ENCODE measurements around the gene PRKCQ.
"Not testable (repeated sequence)": the region's sequence is repeated elsewhere in the genome, so short reads cannot be mapped to it uniquely, and the experiment has no call there.

Gene PRKCQ

DNA sequence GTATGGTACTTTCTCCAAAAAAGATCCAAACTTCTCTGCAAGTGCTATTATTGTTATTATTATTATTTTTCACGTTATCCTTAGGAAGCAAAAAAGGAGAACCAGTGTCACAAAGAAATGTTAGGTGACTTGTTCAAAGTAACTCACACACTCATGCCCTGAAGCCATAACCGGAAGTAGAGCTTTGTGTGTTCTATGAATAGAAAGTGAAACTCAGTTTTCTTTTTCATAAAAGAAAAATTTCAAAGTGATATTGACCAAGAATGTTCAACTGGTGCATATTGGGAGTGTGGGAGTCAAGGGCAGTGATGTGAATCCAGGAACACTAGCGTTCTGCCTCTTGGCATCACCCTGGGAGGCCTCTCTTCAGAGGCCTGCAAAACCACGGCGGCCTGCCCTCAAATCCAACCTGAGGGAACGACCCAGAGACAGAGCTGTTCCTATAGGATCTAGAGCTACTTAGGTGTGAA, 106.1 kb downstream of the PRKCQ start:
- DNase-seq (ENCODE audit: low read depth) = no peak
- TF ChIP-seq, protein P1, sequence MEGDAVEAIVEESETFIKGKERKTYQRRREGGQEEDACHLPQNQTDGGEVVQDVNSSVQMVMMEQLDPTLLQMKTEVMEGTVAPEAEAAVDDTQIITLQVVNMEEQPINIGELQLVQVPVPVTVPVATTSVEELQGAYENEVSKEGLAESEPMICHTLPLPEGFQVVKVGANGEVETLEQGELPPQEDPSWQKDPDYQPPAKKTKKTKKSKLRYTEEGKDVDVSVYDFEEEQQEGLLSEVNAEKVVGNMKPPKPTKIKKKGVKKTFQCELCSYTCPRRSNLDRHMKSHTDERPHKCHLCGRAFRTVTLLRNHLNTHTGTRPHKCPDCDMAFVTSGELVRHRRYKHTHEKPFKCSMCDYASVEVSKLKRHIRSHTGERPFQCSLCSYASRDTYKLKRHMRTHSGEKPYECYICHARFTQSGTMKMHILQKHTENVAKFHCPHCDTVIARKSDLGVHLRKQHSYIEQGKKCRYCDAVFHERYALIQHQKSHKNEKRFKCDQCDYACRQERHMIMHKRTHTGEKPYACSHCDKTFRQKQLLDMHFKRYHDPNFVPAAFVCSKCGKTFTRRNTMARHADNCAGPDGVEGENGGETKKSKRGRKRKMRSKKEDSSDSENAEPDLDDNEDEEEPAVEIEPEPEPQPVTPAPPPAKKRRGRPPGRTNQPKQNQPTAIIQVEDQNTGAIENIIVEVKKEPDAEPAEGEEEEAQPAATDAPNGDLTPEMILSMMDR (conservative IDR thresholded peaks at IDR 0.05; ENCODE audit: low read length) = no peak
- H3K4me3 ChIP-seq (ENCODE audit: low read length) = no peak overlapping the region

DNA sequence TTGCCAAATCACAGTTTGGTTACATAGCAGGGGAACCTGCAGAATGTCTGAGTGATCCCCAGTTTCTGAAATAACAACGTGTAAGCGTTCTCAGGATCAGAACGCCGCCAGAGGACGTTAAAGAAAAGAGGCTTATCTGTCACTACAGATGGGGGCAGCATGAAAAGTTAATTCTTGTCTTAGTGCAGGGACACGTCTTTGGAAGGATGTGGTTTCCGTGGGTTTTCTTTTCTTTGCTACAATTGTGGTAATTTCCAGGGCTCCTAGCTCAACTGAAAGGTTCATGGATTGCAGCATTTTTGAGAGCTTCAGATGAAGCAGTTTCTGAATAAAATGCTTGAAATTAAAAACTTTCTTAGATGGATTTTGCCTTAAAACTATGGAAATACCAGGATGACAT, 106.6 kb downstream of the PRKCQ start:
- no peak for DNase-seq (ENCODE audit: low read depth)
- TF ChIP-seq, protein P1 (conservative IDR thresholded peaks at IDR 0.05; ENCODE audit: low read length) = no peak
- H3K4me3 ChIP-seq (ENCODE audit: low read length) = no peak overlapping the region

DNA sequence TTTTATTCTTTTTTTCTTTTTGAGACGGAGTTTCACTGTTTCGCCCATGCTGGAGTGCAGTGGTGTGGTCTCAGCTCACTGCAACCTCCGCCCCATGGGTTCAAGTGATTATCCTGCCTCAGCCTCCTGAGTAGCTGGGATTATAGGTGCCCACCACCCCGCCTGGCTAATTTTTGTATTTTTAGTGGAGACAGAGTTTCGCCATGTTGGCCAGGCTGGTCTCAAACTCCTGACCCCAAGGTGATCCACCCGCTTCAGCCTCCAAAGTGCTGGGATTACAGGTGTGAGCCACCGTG, 107.4 kb downstream of the PRKCQ start:
- H3K4me3 ChIP-seq (ENCODE audit: low read length); DNase-seq (ENCODE audit: low read depth): not testable (repeated sequence)

DNA sequence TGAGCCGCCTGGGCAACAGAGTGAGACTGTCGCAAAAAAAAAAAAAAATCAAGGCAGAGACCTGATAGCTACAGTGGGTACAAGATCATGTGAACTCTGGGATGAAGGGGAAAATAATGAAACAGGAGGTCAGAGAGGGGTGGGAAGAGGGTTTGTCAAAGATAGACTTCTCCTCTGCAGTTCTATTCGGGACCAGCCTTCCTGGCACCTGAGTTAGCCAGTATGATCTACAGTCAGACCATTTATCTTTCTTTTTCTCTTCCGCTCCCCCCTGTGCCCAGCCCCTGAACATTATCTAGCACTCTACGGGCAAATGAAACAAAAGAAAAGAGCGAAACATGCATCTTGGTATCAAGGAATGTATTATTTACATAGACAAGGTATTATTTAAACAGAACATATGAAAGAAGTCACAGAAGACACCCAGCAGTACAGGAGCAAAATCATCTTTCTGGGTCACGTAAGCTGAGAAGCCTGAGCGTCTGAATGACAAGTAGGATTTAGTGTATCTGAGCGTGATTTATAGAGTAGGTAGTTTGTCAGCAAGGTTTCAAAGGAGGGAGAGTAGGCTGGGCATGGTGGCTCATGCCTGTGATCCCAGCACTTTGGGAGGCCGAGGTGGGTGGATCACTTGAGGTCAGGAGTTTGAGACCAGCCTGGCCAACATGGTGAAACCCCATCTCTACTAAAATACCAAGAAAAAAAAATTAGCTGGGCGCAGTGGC, 109.0 kb downstream of the PRKCQ start:
- no peak overlapping the region for H3K4me3 ChIP-seq (ENCODE audit: low read length)
- no peak for DNase-seq (ENCODE audit: low read depth)
- TF ChIP-seq, protein P1 (conservative IDR thresholded peaks at IDR 0.05; ENCODE audit: low read length) = no peak

DNA sequence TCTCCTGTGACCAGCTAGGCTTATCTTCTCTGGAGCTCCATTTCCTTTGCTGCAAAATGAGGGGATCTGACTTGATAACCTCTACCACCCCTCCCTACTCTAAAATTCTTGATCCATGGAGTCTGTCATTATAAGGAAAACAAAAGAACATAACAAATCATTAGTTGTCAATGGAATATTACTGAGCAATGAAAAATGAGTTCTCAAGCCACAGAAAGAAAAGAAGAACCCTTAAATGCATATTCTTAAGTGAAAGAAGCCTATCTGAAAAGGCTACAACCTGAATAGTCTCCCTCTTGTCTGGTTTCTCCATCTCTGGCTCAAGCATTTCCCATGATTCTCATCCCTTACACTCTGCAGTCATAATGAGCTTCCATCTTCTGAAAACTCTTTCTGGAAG, 110.4 kb downstream of the PRKCQ start:
- TF ChIP-seq, protein P1 (conservative IDR thresholded peaks at IDR 0.05; ENCODE audit: low read length) = no peak
- H3K4me3 ChIP-seq (ENCODE audit: low read length) = no peak overlapping the region
- DNase-seq (ENCODE audit: low read depth) = no peak

DNA sequence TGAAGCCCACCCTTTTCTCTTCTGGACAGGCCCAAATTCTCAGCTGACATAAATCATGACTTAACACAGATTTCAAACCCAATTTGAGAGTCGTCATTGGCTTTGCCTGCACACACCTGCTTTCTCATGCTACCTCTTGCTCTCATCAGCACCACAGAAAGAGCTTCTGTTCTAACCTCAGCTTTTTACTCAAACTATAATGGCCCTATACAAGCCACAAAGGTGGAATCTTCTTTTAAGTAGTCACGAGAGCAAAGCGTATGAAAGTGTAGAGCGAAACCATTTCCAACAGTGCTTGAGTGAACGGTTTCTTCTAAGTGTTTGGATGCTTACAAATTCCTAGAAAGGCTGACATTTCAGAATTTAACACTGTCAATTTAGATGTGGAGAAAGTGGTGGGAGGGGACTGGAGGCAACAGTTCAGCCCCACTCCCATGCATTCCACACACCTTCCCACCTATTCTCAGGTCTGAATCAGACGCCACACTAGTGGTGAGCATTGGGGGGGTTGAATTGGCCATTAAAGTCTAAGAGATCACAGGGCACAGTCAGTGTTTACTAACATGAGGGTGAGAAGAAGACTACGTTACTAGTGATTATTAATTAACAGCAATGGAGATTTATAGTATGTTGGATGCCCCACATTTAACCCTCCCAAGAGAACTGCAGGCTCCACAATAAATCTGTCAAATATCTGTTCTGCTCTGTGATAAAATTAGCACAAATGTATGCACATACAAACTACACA, 114.0 kb downstream of the PRKCQ start:
- DNase-seq (ENCODE audit: low read depth) = no peak
- H3K4me3 ChIP-seq (ENCODE audit: low read length) = no peak overlapping the region
- TF ChIP-seq, protein P1 (conservative IDR thresholded peaks at IDR 0.05; ENCODE audit: low read length) = no peak

DNA sequence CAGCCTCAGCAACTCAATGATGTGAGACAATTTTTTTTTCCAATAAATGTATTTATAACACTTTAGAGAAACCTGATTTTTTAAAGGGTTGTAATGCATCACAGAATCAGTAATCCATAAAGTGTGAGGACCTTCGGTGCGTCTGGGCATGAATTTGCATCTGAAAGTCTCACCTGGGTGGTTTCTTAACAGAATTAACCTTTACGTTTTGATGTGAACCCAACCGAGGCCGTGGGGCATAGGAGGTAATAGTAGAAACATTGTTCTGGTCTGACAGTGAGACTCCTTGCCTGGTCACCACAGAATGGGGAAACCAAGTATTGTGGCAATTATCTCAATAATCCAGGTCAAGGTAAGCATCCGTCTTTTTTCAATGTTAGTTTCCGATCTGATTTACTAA, 114.6 kb downstream of the PRKCQ start:
- no peak overlapping the region for H3K4me3 ChIP-seq (ENCODE audit: low read length)
- no peak for DNase-seq (ENCODE audit: low read depth)
- TF ChIP-seq, protein P1 (conservative IDR thresholded peaks at IDR 0.05; ENCODE audit: low read length) = no peak
